ENCODE results near the gene TTC28. TPM values are rescaled to one million over a fixed set of nuclear protein-coding genes. Genes with fewer than 3 reads are reported as not detected.

TTC28 gene
- 13.0 and 22.7 TPM in 2 replicates for total RNA-seq

GRCh38 chr22:28679611-28680287 is at the start of gene TTC28:
TSS of gene TTC28 (minus strand) at chr22:28679840. CDS start at chr22:28679723, 117 bp downstream.

Other genes with a start within 250 kb of the TTC28 start
- gene CHEK2, start 62.0 kb upstream of the TTC28 start, total RNA-seq = 18.3 and 22.7 TPM in 2 replicates
- gene HSCB, start 62.2 kb upstream of the TTC28 start, total RNA-seq = 23.3 and 30.5 TPM in 2 replicates
- 13.0 and 14.4 TPM in 2 replicates for gene CCDC117, start 92.9 kb upstream of the TTC28 start, total RNA-seq
- 207 and 244 TPM in 2 replicates for gene XBP1, start 120.7 kb upstream of the TTC28 start, total RNA-seq
- 2.3 and 5.2 TPM in 2 replicates for gene ZNRF3, start 203.7 kb upstream of the TTC28 start, total RNA-seq